Activated naive CD8-positive, alpha-beta T cell treated with anti-CD3 and anti-CD28 coated beads for 36 hours (primary cell): ENCODE results near the gene CELA2B. TPM values are rescaled to one million over a fixed set of nuclear protein-coding genes. Genes with fewer than 3 reads are reported as not detected.

ENCODE experiments used
- total RNA-seq, 2 experiments: library from RNA; stranded (reverse); gene quantifications; one replicate each; pipeline ENCODE4 v1.2.3, GENCODE V29; 2021

CELA2B gene
- total RNA-seq, 2 experiments from 2014 or later, result not detected

Other genes with a start within 250 kb of the CELA2B start
- under 1 TPM; 0.49 to 0.70 TPM for gene FHAD1, start 228.9 kb upstream of the CELA2B start, total RNA-seq
- gene EFHD2, start 66.2 kb upstream of the CELA2B start, total RNA-seq, result 10 to 100 TPM; 45.6 to 46.2 TPM
- gene CTRC, start 37.7 kb upstream of the CELA2B start, total RNA-seq, result under 1 TPM in 1 of 2 experiments, not detected in 1; 0.30 TPM
- not detected for gene CELA2A, start 19.4 kb upstream of the CELA2B start, total RNA-seq
- 1 to 10 TPM; 6.5 to 9.1 TPM for gene CASP9, start 48.1 kb downstream of the CELA2B start, total RNA-seq
- 10 to 100 TPM; 12.2 to 12.8 TPM for gene DNAJC16, start 50.7 kb downstream of the CELA2B start, total RNA-seq
- gene AGMAT, start 108.9 kb downstream of the CELA2B start, total RNA-seq, result 10 to 100 TPM; 25.4 to 26.2 TPM
- 10 to 100 TPM; 45.4 to 45.9 TPM for gene DDI2, start 141.4 kb downstream of the CELA2B start, total RNA-seq
- gene PLEKHM2, start 208.2 kb downstream of the CELA2B start, total RNA-seq, result 10 to 100 TPM; 45.4 to 50.6 TPM